Ishikawa (cell line): ENCODE data around the gene TMCO1.

Experiments
- EGR1 ChIP-seq: IDR thresholded peaks from 2 replicates; pipeline ENCODE4 v1.6.1; 2012
- EP300 ChIP-seq: IDR thresholded peaks from 2 replicates; pipeline ENCODE4 v1.6.1; 2012; ENCODE audit warnings: borderline replicate concordance
- TAF1 ChIP-seq: IDR thresholded peaks from 2 replicates; pipeline ENCODE4 v1.6.1; 2012; ENCODE audit warnings: low read depth, mild to moderate bottlenecking
- TCF12 ChIP-seq: IDR thresholded peaks from 2 replicates; pipeline ENCODE4 v1.6.1; 2012; ENCODE audit warnings: low read depth
- TEAD4 ChIP-seq: IDR thresholded peaks from 2 replicates; pipeline ENCODE4 v1.6.1; 2012
- YY1 ChIP-seq: IDR thresholded peaks from 2 replicates; pipeline ENCODE4 v1.6.1; 2012; ENCODE audit warnings: low read depth
- TF ChIP-seq, protein P1 (sequence below): IDR thresholded peaks from 2 replicates; pipeline ENCODE4 v1.6.1; 2012

DNA sequence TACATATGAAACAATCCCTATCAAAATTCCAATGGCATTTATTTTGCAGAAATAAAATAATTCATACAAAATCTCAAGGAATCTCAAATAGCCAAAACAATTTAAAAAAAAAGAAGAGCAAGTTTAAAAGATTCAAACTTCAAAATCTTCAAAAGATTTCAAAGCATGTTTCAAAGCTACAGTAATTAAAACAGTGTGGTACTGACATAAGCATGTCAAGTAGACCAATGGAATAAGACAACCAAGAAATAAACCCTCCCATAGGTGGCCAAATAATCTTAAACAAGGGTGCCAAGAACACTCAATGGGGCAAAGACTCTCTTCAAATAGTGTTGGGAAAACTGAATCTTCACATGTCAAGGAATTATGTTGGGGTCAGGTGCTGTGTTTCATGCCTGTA lies 30.7 kb upstream of the TMCO1 start:
- TF ChIP-seq YY1 (no peak), TCF12 (no peak), TAF1 (no peak), EP300 (no peak), TEAD4 (no peak), EGR1 (no peak)
- TF ChIP-seq, protein P1, sequence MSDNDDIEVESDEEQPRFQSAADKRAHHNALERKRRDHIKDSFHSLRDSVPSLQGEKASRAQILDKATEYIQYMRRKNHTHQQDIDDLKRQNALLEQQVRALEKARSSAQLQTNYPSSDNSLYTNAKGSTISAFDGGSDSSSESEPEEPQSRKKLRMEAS = no peak
